OCI-LY1 (cell line): ENCODE data around the gene GNAS-AS1.

ENCODE experiments used
- H2AFZ ChIP-seq: fragments of 200-600 bp; sonication (generic), shearing (Covaris generic); 2 replicates; pipeline ENCODE4 v1.6.0; 2014; ENCODE audit warnings: antibody characterized with exemption, mild to moderate bottlenecking, low read length
- H3F3A ChIP-seq: fragments of 200-600 bp; sonication (generic), shearing (Covaris generic); 2 replicates; pipeline ENCODE4 v1.6.0; 2014; ENCODE audit warnings: mild to moderate bottlenecking, antibody characterized with exemption, low read length, moderate library complexity; ENCODE audit not compliant: insufficient read depth
- H3K27ac ChIP-seq: fragments of 200-600 bp; sonication (generic); 2 replicates; pipeline ENCODE4 v1.5.1; 2014; ENCODE audit warnings: low read length, mixed run types, mild to moderate bottlenecking, low read depth; ENCODE audit not compliant: poor library complexity, severe bottlenecking
- H3K27me3 ChIP-seq: fragments of 200-600 bp; sonication (generic); 2 replicates; pipeline ENCODE4 v1.6.0; 2014; ENCODE audit warnings: antibody characterized with exemption, mild to moderate bottlenecking, low read length, moderate library complexity; ENCODE audit not compliant: insufficient read depth
- H3K36me3 ChIP-seq: fragments of 200-600 bp; sonication (generic); 2 replicates; pipeline ENCODE4 v1.6.1; 2014; ENCODE audit warnings: mild to moderate bottlenecking, antibody characterized with exemption, low read length, moderate library complexity, mixed read lengths; ENCODE audit not compliant: insufficient read depth
- H3K4me1 ChIP-seq: fragments of 200-600 bp; sonication (generic); 2 replicates; pipeline ENCODE4 v1.5.1; 2014; ENCODE audit warnings: mild to moderate bottlenecking, low read length, moderate library complexity; ENCODE audit not compliant: insufficient read depth, severe bottlenecking
- H3K4me2 ChIP-seq: fragments of 200-600 bp; sonication (generic), shearing (Covaris generic); 2 replicates; pipeline ENCODE4 v1.6.1; 2014; ENCODE audit warnings: low read length
- H3K4me3 ChIP-seq: fragments of 200-600 bp; sonication (generic); 2 replicates; pipeline ENCODE4 v1.5.1; 2014; ENCODE audit warnings: low read length, low read depth, mild to moderate bottlenecking, mixed read lengths; ENCODE audit not compliant: poor library complexity, severe bottlenecking
- H3K79me2 ChIP-seq: fragments of 200-600 bp; shearing (Covaris generic); 2 replicates; pipeline ENCODE4 v1.6.1; 2016; ENCODE audit warnings: mixed run types, low read length, mixed read lengths; ENCODE audit not compliant: insufficient read depth
- H3K9ac ChIP-seq: fragments of 200-600 bp; sonication (generic), shearing (Covaris generic); 2 replicates; pipeline ENCODE4 v1.6.1; 2014; ENCODE audit warnings: mild to moderate bottlenecking, low read length, mixed read lengths
- H3K9me2 ChIP-seq: fragments of 200-600 bp; sonication (generic), shearing (Covaris generic); 2 replicates; pipeline ENCODE4 v1.6.1; 2014; ENCODE audit warnings: low read depth, mild to moderate bottlenecking, low read length, mixed read lengths
- H3K9me3 ChIP-seq: fragments of 200-600 bp; shearing (Covaris generic); 2 replicates; pipeline ENCODE4 v1.6.1; 2014; ENCODE audit warnings: low read length, mixed read lengths
- H4K20me1 ChIP-seq: fragments of 200-600 bp; sonication (generic), shearing (Covaris generic); 2 replicates; pipeline ENCODE4 v1.6.0; 2016; ENCODE audit warnings: mild to moderate bottlenecking, low read length; ENCODE audit not compliant: insufficient read depth
- EZH2 ChIP-seq: fragments of 200-600 bp; sonication (generic), shearing (Covaris generic); IDR thresholded peaks from 2 replicates; pipeline ENCODE4 v1.8.0; 2017; ENCODE audit warnings: borderline replicate concordance, mixed run types, mild to moderate bottlenecking, antibody characterized with exemption, low read length, moderate library complexity, mixed read lengths
- TF ChIP-seq, protein P1 (sequence below): fragments of 200-600 bp; sonication (generic), shearing (Covaris generic); IDR thresholded peaks from 2 replicates; pipeline ENCODE4 v1.5.1; 2017; ENCODE audit warnings: mild to moderate bottlenecking, antibody characterized with exemption, low read length, moderate library complexity, mixed read lengths

GNAS-AS1 gene

DNA sequence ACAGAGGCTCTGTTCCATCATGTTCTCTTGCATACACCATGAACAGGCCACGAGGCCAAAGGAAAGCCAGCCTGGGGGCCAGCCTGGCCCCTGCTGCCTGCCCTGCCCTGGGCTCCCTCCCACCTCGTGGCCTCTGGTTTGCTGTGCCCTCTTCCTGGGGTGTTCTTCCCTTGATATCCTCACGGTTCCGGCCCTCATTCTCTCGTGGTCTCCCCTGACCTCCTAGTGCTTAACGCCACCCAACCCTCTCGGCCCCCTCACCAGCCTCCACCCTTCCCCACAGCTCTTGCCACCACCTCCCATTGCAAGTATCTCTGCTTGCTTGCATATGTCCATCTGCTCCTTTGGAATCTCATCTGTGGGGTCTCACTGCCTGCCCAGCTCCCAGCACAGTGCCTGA is 73.0 kb downstream of the GNAS-AS1 start:
- Histone ChIP-seq H3K27ac (no peak overlapping the region), H3K36me3 (no peaks in the 10 kb centered on the region), H3K27me3 (0 out of 2 replicates have a peak, but pooled peaks cover 5% of the 10 kb centered on the region), H3F3A (no peaks in the 10 kb centered on the region), H3K4me2 (no peak overlapping the region), H3K4me1 (no peaks in the 10 kb centered on the region), H3K9ac (no peak overlapping the region), H4K20me1 (no peaks in the 10 kb centered on the region), H2AFZ (no peak overlapping the region), H3K9me2 (no peaks in the 10 kb centered on the region), H3K4me3 (no peak overlapping the region), H3K79me2 (no peaks in the 10 kb centered on the region), H3K9me3 (no peaks in the 10 kb centered on the region)
- TF ChIP-seq, protein P1, sequence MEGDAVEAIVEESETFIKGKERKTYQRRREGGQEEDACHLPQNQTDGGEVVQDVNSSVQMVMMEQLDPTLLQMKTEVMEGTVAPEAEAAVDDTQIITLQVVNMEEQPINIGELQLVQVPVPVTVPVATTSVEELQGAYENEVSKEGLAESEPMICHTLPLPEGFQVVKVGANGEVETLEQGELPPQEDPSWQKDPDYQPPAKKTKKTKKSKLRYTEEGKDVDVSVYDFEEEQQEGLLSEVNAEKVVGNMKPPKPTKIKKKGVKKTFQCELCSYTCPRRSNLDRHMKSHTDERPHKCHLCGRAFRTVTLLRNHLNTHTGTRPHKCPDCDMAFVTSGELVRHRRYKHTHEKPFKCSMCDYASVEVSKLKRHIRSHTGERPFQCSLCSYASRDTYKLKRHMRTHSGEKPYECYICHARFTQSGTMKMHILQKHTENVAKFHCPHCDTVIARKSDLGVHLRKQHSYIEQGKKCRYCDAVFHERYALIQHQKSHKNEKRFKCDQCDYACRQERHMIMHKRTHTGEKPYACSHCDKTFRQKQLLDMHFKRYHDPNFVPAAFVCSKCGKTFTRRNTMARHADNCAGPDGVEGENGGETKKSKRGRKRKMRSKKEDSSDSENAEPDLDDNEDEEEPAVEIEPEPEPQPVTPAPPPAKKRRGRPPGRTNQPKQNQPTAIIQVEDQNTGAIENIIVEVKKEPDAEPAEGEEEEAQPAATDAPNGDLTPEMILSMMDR = no peak
- TF ChIP-seq EZH2 = no peak

DNA sequence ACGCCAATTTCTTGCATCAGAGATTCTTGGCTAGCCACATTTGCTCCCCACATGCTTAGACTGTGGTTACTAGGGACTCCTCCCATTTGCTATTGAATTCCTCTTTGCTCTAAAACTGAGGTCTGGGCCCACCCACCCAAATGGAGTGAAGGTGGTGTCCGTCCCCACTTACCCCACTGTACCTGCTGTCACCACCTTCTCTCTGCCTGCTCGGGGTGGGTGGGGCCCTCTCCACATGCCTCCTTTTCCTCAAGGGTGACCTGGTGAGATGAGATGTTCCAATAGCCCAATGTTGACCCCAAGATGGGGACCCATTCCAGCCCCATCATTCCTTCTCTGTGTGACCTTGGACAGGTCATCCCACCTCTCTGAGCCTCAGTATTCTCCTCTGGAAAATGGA is 74.6 kb downstream of the GNAS-AS1 start:
- H3K4me2 ChIP-seq = no peak overlapping the region
- H4K20me1 ChIP-seq = no peaks in the 10 kb centered on the region
- H3K27me3 ChIP-seq = no peaks in the 10 kb centered on the region
- H3K9me2 ChIP-seq = no peaks in the 10 kb centered on the region
- no peak overlapping the region for H3K9ac ChIP-seq
- H3F3A ChIP-seq = no peaks in the 10 kb centered on the region
- H3K4me1 ChIP-seq = no peaks in the 10 kb centered on the region
- H3K79me2 ChIP-seq = no peaks in the 10 kb centered on the region
- no peak overlapping the region for H2AFZ ChIP-seq
- no peaks in the 10 kb centered on the region for H3K9me3 ChIP-seq
- TF ChIP-seq, protein P1 = no peak
- no peak for TF ChIP-seq EZH2
- no peak overlapping the region for H3K4me3 ChIP-seq
- no peaks in the 10 kb centered on the region for H3K36me3 ChIP-seq
- H3K27ac ChIP-seq = no peak overlapping the region

DNA sequence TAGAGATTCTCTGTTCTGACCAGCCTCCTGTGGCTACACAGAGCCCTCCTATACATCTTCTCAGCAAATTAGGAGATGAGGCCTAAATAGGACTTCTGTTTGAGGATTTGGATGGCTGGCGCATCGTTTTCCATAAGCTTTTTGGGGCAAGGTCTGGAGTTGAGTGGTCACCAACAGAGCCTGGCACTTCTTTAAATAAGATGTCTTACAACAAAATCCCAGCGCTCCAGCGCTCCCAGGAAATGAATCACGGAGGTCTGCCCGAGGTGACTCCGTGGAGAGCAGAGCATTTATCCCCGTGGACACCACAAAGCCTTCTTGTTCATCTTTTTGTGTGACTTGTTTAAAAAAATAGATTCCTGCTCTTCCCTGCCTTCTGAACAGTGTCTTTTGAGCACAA is 75.3 kb downstream of the GNAS-AS1 start:
- Histone ChIP-seq H2AFZ (no peak overlapping the region), H3K4me1 (no peaks in the 10 kb centered on the region), H3K79me2 (no peaks in the 10 kb centered on the region), H3K27ac (no peak overlapping the region), H4K20me1 (no peaks in the 10 kb centered on the region), H3K4me3 (no peak overlapping the region), H3K9me3 (no peaks in the 10 kb centered on the region), H3K36me3 (no peaks in the 10 kb centered on the region), H3K9me2 (no peaks in the 10 kb centered on the region), H3K9ac (no peak overlapping the region), H3F3A (no peaks in the 10 kb centered on the region), H3K27me3 (no peaks in the 10 kb centered on the region), H3K4me2 (no peak overlapping the region)
- TF ChIP-seq, protein P1 = no peak
- no peak for TF ChIP-seq EZH2
